GM12878 (cell line): ENCODE measurements around the gene FGFR2. TPM values are rescaled to one million over a fixed set of nuclear protein-coding genes. Genes with fewer than 3 reads are reported as not detected.

Experiments used
- ATAC-seq: fragments of 200-7000 bp; cut with Tn5 transposase; 3 replicates; pipeline ENCODE4 v1.9.1; 2020; ENCODE audit warnings: mild to moderate bottlenecking, moderate library complexity
- BruUV-seq: library from RNA; stranded (reverse); fragments of 400-500 nt; replicated peaks from 2 replicates; lab custom pipeline; 2021; lab: Mats Ljungman, UMichigan
- CTCF ChIA-PET: fragments of 300-600 bp; sonication (Branson Sonifier 250); formaldehyde crosslinking; extraction: SDS; loops from one replicate; lab custom pipeline; 2021; ENCODE audit warnings: inconsistent platforms; lab: Yijun Ruan, JAX
- POLR2A ChIA-PET: fragments of 350-600 bp; formaldehyde crosslinking; extraction: SDS; loops from one replicate; lab custom pipeline; 2021; ENCODE audit warnings: inconsistent platforms; lab: Charles Lee
- RAD21 ChIA-PET: fragments of 300-600 bp; sonication (Branson Sonifier 250); formaldehyde crosslinking; loops from one replicate; lab custom pipeline; 2023; ENCODE audit warnings: antibody characterized with exemption; ENCODE audit not compliant: unreplicated experiment; lab: Charles Lee
- SMC1A ChIA-PET: fragments of 300-600 bp; sonication (Branson Sonifier 250); formaldehyde crosslinking; loops from one replicate; lab custom pipeline; 2023; ENCODE audit not compliant: unreplicated experiment, uncharacterized antibody; lab: Charles Lee
- DNase-seq: peaks from one replicate; pipeline ENCODE4 v3.0.0-alpha.2; 2011; ENCODE audit warnings: low read depth, low spot score
- FAIRE-seq: peaks from 3 replicates; lab custom pipeline; 2011; peaks lifted over from hg19 to GRCh38; lab: Jason Lieb, UNC
- H2AFZ ChIP-seq: 2 replicates; pipeline ENCODE4 v1.6.0; 2011; ENCODE audit warnings: low read depth, low read length, control low read depth; ENCODE audit not compliant: control insufficient read depth
- H3K27ac ChIP-seq: 2 replicates; pipeline ENCODE4 v1.5.1; 2011; ENCODE audit warnings: control low read depth; ENCODE audit not compliant: control insufficient read depth, insufficient read depth
- H3K27me3 ChIP-seq, 2 experiments: replicated peaks in 1 of 2; 2 replicates each; pipeline versions ENCODE4 v1.6.0 to v1.6.1; 2011; ENCODE audit warnings: low read length in 1 of 2; ENCODE audit not compliant: control insufficient read depth in 2 of 2, insufficient read depth in 2 of 2
- H3K36me3 ChIP-seq, 2 experiments: 2 replicates each; pipeline ENCODE4 v1.5.1; 2011; ENCODE audit warnings: low read length in 1 of 2; ENCODE audit not compliant: control insufficient read depth in 2 of 2, insufficient read depth in 2 of 2
- H3K4me1 ChIP-seq: 2 replicates; pipeline ENCODE4 v1.6.1; 2011; ENCODE audit warnings: mild to moderate bottlenecking, low read length, moderate library complexity, mixed read lengths; ENCODE audit not compliant: control insufficient read depth, insufficient read depth
- H3K4me2 ChIP-seq: 2 replicates; pipeline ENCODE4 v1.6.0; 2011; ENCODE audit warnings: control low read depth; ENCODE audit not compliant: control insufficient read depth, insufficient read depth
- H3K4me3 ChIP-seq: fragments of 200-600 bp; sonication (generic); 2 replicates; pipeline ENCODE4 v1.5.1; 2016
- H3K79me2 ChIP-seq: 2 replicates; pipeline ENCODE4 v1.6.0; 2011; ENCODE audit warnings: low read length; ENCODE audit not compliant: control insufficient read depth, insufficient read depth
- H3K9ac ChIP-seq: 2 replicates; pipeline ENCODE4 v1.8.0; 2011; ENCODE audit warnings: low read length, control low read depth, mixed read lengths; ENCODE audit not compliant: control insufficient read depth, insufficient read depth
- H3K9me3 ChIP-seq: replicated peaks from 3 replicates; pipeline ENCODE4 v1.5.1; 2011; ENCODE audit warnings: mild to moderate bottlenecking, low read length; ENCODE audit not compliant: control insufficient read depth, insufficient read depth
- H4K20me1 ChIP-seq: 2 replicates; pipeline ENCODE4 v1.6.0; 2011; ENCODE audit not compliant: control insufficient read depth, insufficient read depth
- ATF2 ChIP-seq: IDR thresholded peaks from 2 replicates; pipeline ENCODE4 v1.6.1; 2012; ENCODE audit warnings: low read length, inconsistent platforms
- BMI1 ChIP-seq: fragments of 450-650 bp; IDR thresholded peaks from 2 replicates; pipeline ENCODE4 v1.6.1; 2016; ENCODE audit warnings: mild to moderate bottlenecking, moderate library complexity, borderline replicate concordance
- BRCA1 ChIP-seq: IDR thresholded peaks from 2 replicates; pipeline ENCODE4 v1.6.1; 2011; ENCODE audit warnings: low read depth, low read length, improper control_type of control experiment
- DPF2 ChIP-seq: fragments of 450-650 bp; IDR thresholded peaks from 2 replicates; pipeline ENCODE4 v1.6.1; 2017; ENCODE audit warnings: mild to moderate bottlenecking
- EGR1 ChIP-seq, 2 experiments: IDR thresholded peaks; 1 replicate in 1 of 2; 2 replicates in 1 of 2; pipeline ENCODE4 v1.6.1; 2011 to 2012; ENCODE audit warnings: low read depth in 2 of 2, low read length in 2 of 2, borderline replicate concordance in 1 of 2, mild to moderate bottlenecking in 1 of 2, moderate library complexity in 1 of 2
- EP300 ChIP-seq, 2 experiments: fragments of 150-350 bp in 1 of 2; IDR thresholded peaks; 2 replicates each; pipeline ENCODE4 v1.6.1; 2011 to 2012; ENCODE audit warnings: low read depth in 2 of 2, low read length in 2 of 2, borderline replicate concordance in 1 of 2, improper control_type of control experiment in 1 of 2, inconsistent platforms in 1 of 2; ENCODE audit not compliant: control insufficient read depth in 1 of 2
- FOXK2 ChIP-seq: fragments of 450-650 bp; IDR thresholded peaks from 2 replicates; pipeline ENCODE4 v1.6.1; 2017; ENCODE audit warnings: mild to moderate bottlenecking, moderate library complexity
- FOXM1 ChIP-seq: IDR thresholded peaks from 2 replicates; pipeline ENCODE4 v1.6.1; 2012; ENCODE audit warnings: low read depth, mild to moderate bottlenecking, inconsistent platforms, low read length, moderate library complexity
- MEF2A ChIP-seq: IDR thresholded peaks from 2 replicates; pipeline ENCODE4 v1.6.1; 2011; ENCODE audit warnings: low read depth, mild to moderate bottlenecking, low read length, moderate library complexity; ENCODE audit not compliant: insufficient read depth
- MXI1 ChIP-seq: fragments of 150-350 bp; IDR thresholded peaks from 2 replicates; pipeline ENCODE4 v1.6.1; 2011; ENCODE audit warnings: low read depth, mild to moderate bottlenecking, inconsistent platforms, low read length, improper control_type of control experiment
- NBN ChIP-seq: fragments of 450-650 bp; IDR thresholded peaks from 2 replicates; pipeline ENCODE4 v1.6.1; 2016
- POLR2AphosphoS2 ChIP-seq: IDR thresholded peaks from 2 replicates; pipeline ENCODE4 v1.6.1; 2011; ENCODE audit warnings: low read depth, mild to moderate bottlenecking, low read length, improper control_type of control experiment, moderate library complexity
- RAD51 ChIP-seq: fragments of 450-650 bp; IDR thresholded peaks from 2 replicates; pipeline ENCODE4 v1.6.1; 2016; ENCODE audit warnings: moderate library complexity, mild to moderate bottlenecking, inconsistent platforms
- SREBF1 ChIP-seq: IDR thresholded peaks from 2 replicates; pipeline ENCODE4 v1.6.1; 2012; ENCODE audit warnings: mild to moderate bottlenecking, low read length
- SREBF2 ChIP-seq: IDR thresholded peaks from 2 replicates; pipeline ENCODE4 v1.6.1; 2012; ENCODE audit warnings: mild to moderate bottlenecking, low read length
- YBX1 ChIP-seq: fragments of 450-650 bp; IDR thresholded peaks from 2 replicates; pipeline ENCODE4 v1.6.1; 2016; ENCODE audit warnings: antibody characterized with exemption
- ZNF24 ChIP-seq: fragments of 450-650 bp; IDR thresholded peaks from 2 replicates; pipeline ENCODE4 v1.6.1; 2017; ENCODE audit warnings: antibody characterized with exemption, mild to moderate bottlenecking
- ZNF274 ChIP-seq: IDR thresholded peaks from one replicate; pipeline ENCODE4 v1.8.0; 2011; ENCODE audit not compliant: insufficient read length, insufficient read depth
- ZSCAN29 ChIP-seq: fragments of 450-650 bp; IDR thresholded peaks from 2 replicates; pipeline ENCODE4 v1.6.1; 2017; ENCODE audit warnings: mild to moderate bottlenecking, moderate library complexity
- ZZZ3 ChIP-seq: IDR thresholded peaks from 2 replicates; pipeline ENCODE4 v1.6.1; 2011; ENCODE audit warnings: low read depth; ENCODE audit not compliant: control insufficient read depth, insufficient read length
- WGBS: methylation state at CpG from one replicate; pipeline ENCODE4 v1.1.6; 2016; ENCODE audit warnings: low lambda C conversion rate; ENCODE audit not compliant: insufficient replicate concordance, insufficient coverage; ENCODE audit errors: missing lambda C conversion rate; 5-methylcytosine and 5-hydroxymethylcytosine counted together
- in situ Hi-C: fragments of 300-500 bp; cut with MboI; formaldehyde crosslinking; loops from 9 replicates; pipeline ENCODE4 v1.14.3; 2018; ENCODE audit warnings: mixed read lengths
- intact Hi-C: fragments of 100-400 bp; cut with micrococcal nuclease; formaldehyde crosslinking; loops from one replicate; pipeline ENCODE4 v1.14.2; 2022; ENCODE audit not compliant: unreplicated experiment
- polyA plus RNA-seq, 11 experiments: library from polyadenylated mRNA; depleted of rRNA in 4 of 11; unstranded in 6 of 11; stranded (reverse) in 5 of 11; fragments of >200 nt; fragmentation: Nextera tagmentation in 4 of 11; fragmentation: Illumina TruSeq in 1 of 11; extraction: Ambion mirVana in 4 of 11; extraction: Trizol in 1 of 11; gene quantifications; 1 replicate in 1 of 11; 2 replicates in 10 of 11; pipeline versions ENCODE4 v1.2.1 to v1.2.3, GENCODE V29; 2011 to 2016; ENCODE audit warnings: inconsistent platforms in 2 of 11, missing spikeins in 2 of 11, low read depth in 1 of 11
- total RNA-seq, 4 experiments: library from RNA; depleted of rRNA in 3 of 4; stranded (reverse); fragments of >200 nt in 3 of 4; fragmentation: Illumina TruSeq in 1 of 4; extraction: Trizol in 1 of 4; gene quantifications; 2 replicates each; pipeline versions ENCODE4 v1.2.1 to v1.2.3, GENCODE V29; 2013 to 2021
- TF ChIP-seq, protein P1 (sequence below): IDR thresholded peaks from 2 replicates; pipeline ENCODE4 v1.6.1; 2012; ENCODE audit warnings: low read depth, low read length, improper control_type of control experiment
- TF ChIP-seq, protein P2 (sequence below): IDR thresholded peaks from 2 replicates; pipeline ENCODE4 v1.6.1; 2011; ENCODE audit warnings: mild to moderate bottlenecking, low read depth, low read length, moderate library complexity; ENCODE audit not compliant: insufficient replicate concordance

FGFR2 gene
- total and polyA plus RNA-seq, 10 of the 15 experiments (the other 5 are each of a cell fraction or from before 2014, with no cell fraction given), result 0.04 to 0.15 TPM; not detected in 8

GRCh38 chr10:121614613-121615434 is 16.6 kb upstream of the FGFR2 start (continued):
- no peak for TF ChIP-seq DPF2
- TF ChIP-seq ZZZ3, result no peak
- no peak for TF ChIP-seq ZNF274
- TF ChIP-seq NBN, result no peak
- no peak for TF ChIP-seq ZNF24
- TF ChIP-seq EP300 (IDR thresholded peaks at IDR 0.05; ENCODE audit: borderline replicate concordance in 1 of 2, control insufficient read depth in 1 of 2, low read depth in 2 of 2, low read length in 2 of 2), result no peak
- no peak for TF ChIP-seq RAD51
- TF ChIP-seq SREBF1, result no peak
- TF ChIP-seq EGR1 (IDR thresholded peaks at IDR 0.05; ENCODE audit: borderline replicate concordance in 1 of 2, low read depth in 2 of 2, low read length in 2 of 2), result no peak
- TF ChIP-seq, all 136 proteins: peak for 0

DNA sequence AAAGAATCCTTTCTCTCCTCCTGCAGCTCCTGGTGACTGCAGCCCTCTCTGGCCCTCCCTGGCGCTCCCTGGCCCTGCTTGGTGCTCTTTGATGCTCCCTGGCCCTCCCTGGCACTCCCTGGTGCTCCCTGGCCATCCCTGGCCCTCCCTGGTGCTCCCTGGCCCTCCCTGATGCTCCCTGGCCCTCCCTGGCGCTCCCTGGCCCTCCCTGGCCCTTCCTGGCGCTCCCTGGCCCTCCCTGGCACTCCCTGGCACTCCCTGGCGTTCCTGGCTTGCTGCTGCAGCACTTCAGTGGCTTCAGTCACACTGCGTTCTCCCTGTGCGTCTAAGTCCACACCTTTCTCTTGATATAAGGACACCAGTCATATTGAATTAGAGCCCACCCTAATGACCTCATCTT is 15.2 kb upstream of the FGFR2 start:
- Histone ChIP-seq H3K9ac (no peak overlapping the region), H3K79me2 (no peaks in the 10 kb centered on the region), H3K27ac (no peak overlapping the region), H3K4me2 (no peak overlapping the region), H3K27me3 (no peaks in the 10 kb centered on the region; a peak in 1 of 4 replicates), H2AFZ (no peak overlapping the region), H3K36me3 (no peaks in the 10 kb centered on the region), H3K9me3 (no peaks in the 10 kb centered on the region; the same call in 2 of the 3 replicates), H4K20me1 (no peaks in the 10 kb centered on the region), H3K4me3 (no peak overlapping the region), H3K4me1 (no peaks in the 10 kb centered on the region)
- FAIRE-seq (no peak), DNase-seq (no peak), ATAC-seq (no peak)
- no TSS peak for BruUV-seq
- ChIA-PET RAD21 (no interaction called here), POLR2A (no interaction called here), CTCF (no interaction called here), SMC1A (no interaction called here)
- intact Hi-C loops (no loop called here), in situ Hi-C loops (loop anchor here (5.0 kb wide), 1 partner anchor 671 kb away; no protein-coding TSS in a partner anchor)
- 45% methylated on average over 5 of the region's 6 CpGs for WGBS
- TF ChIP-seq FOXM1 (no peak), SREBF2 (no peak), MEF2A (no peak), BRCA1 (no peak), YBX1 (no peak), POLR2AphosphoS2 (no peak), BMI1 (no peak), ATF2 (no peak), FOXK2 (no peak), ZSCAN29 (no peak), MXI1 (no peak)
- TF ChIP-seq, protein P1, sequence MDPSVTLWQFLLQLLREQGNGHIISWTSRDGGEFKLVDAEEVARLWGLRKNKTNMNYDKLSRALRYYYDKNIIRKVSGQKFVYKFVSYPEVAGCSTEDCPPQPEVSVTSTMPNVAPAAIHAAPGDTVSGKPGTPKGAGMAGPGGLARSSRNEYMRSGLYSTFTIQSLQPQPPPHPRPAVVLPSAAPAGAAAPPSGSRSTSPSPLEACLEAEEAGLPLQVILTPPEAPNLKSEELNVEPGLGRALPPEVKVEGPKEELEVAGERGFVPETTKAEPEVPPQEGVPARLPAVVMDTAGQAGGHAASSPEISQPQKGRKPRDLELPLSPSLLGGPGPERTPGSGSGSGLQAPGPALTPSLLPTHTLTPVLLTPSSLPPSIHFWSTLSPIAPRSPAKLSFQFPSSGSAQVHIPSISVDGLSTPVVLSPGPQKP, result no peak
- TF ChIP-seq, protein P2, sequence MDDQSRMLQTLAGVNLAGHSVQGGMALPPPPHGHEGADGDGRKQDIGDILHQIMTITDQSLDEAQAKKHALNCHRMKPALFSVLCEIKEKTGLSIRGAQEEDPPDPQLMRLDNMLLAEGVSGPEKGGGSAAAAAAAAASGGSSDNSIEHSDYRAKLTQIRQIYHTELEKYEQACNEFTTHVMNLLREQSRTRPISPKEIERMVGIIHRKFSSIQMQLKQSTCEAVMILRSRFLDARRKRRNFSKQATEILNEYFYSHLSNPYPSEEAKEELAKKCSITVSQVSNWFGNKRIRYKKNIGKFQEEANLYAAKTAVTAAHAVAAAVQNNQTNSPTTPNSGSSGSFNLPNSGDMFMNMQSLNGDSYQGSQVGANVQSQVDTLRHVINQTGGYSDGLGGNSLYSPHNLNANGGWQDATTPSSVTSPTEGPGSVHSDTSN, result no peak
